HG03095 (cell line): ENCODE results near the gene FOLR2.
"Not testable (repeated sequence)": the region's sequence is repeated elsewhere in the genome, so short reads cannot be mapped to it uniquely, and the experiment has no call there.

Experiments
- ATAC-seq: cut with Tn5 transposase; IDR thresholded peaks from one replicate; pipeline ENCODE4 v1.9.1; 2021; ENCODE audit warnings: moderate library complexity; ENCODE audit not compliant: unreplicated experiment

Gene FOLR2

DNA sequence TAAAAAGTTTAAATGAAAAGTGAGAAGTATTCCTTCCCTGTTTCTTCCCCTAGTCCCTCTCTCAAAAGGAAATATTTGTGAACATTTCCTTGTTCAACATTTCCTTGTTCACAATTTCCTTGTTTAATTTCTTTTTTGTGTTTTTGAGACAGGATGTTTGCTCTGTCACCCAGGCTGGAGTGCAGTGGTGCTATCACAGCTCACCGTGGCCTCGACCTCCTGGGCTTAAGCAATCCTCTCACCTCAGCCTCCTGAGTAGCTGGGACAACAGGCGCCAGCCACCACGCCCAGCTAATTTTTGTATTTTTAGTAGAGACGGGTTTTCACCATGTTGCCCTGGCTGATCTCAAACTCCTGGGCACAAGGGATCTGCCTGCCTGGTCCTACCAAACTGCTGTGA is 50.4 kb downstream of the FOLR2 start:
- not testable (repeated sequence) for ATAC-seq

DNA sequence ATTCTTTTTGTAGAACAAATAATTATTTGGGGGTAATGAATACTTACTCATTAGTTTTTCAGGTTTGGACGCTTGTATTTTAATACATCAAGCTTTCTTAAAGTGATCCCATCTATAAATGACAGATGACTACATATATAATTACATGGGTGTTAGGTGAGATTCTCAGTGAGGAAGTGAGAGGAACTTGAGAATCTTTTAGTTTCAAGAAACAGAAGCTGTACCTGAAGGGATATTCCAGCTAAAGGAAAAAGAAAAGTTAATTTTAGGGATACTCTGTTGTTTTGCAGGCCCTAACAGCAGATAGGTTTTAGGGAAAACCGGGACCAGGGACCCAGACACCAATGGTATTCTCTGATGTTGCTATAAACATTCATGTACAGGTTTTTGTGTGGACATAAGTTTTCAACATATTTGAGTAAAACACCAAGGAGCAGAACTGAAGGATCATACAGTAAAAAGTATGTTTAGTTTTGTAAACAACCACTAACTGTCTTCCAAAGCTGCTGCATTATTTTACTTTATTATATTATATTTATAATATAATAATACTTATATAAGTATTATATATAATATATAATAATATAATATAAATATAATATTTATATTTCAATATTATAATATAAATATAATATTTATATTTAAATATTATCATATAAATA is 51.5 kb downstream of the FOLR2 start:
- ATAC-seq: no peak
